ENCODE measurements around the gene FARP1. TPM values are rescaled to one million over a fixed set of nuclear protein-coding genes. Genes with fewer than 3 reads are reported as not detected.

FARP1 gene
- polyA plus RNA-seq, 1 of the 3 experiments (the other 2 are of a cell fraction), result 12.0 TPM

DNA sequence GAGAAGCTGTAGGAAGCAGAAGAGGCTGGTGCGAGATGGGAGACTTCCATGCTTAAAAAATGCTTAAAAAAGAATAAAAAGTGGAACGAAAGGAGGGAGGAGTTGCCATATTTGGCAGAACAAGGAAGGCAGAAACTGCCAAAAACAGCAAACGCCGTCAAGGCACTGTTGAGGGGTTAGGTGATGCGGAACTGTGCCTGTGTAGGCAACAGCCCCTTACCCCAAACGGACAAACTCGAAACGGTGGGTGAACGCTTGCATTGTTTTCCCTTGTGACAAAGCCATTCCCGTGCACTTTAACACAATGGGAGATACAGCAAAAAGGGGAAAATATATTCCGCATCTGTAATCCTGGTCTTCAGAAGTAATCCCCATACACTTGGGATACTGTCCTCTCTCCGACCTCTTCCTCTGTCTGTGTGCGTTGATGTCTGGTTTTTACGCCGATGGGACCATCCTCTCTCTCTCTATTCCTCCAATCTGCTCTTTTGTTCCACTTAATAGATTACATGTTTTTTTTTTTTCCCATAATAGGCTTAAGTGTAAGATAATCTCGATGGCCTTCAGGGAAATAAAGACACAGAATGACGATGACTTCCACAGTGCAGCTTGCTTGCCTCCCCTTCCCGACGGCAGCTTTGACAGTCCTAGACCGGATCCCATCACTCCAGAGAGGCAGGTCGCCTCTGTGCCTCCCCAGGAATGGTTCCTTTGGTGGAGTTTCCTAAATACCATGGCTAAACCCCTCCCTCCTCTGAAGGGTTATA, 166.9 kb downstream of the FARP1 start:
- Histone ChIP-seq H3K36me3 (replicated peaks in 1 of 2; ENCODE audit: control insufficient read depth in 1 of 2, insufficient read depth in 2 of 2, low read length in 1 of 2) (no peaks in the 10 kb centered on the region), H2AFZ (ENCODE audit: low read depth) (no peak overlapping the region), H3K4me3 (ENCODE audit: low read depth in 2 of 2, low read length in 1 of 2) (no peak overlapping the region), H3K9ac (no peak overlapping the region), H3K9me3 (no peaks in the 10 kb centered on the region), H4K20me1 (ENCODE audit: insufficient read depth) (no peaks in the 10 kb centered on the region; the same call in 1 of the 2 replicates), H3K79me2 (ENCODE audit: insufficient read depth) (no peaks in the 10 kb centered on the region), H3K27ac (ENCODE audit: low read depth in 2 of 2, low read length in 1 of 2) (no peak overlapping the region), H3K4me2 (no peak overlapping the region), H3K4me1 (ENCODE audit: control insufficient read depth in 1 of 2, insufficient read depth in 2 of 2, low read depth in 1 of 2, low read length in 1 of 2) (peaks cover 0 to 8% of the 10 kb centered on the region in 2 experiments; a peak in 2 of 4 replicates), H3K9me2 (no peaks in the 10 kb centered on the region), H3K27me3 (ENCODE audit: insufficient read depth) (no peaks in the 10 kb centered on the region), H3F3A (replicated peaks; ENCODE audit: insufficient read depth) (no peaks in the 10 kb centered on the region)
- ChIA-PET CTCF (no interaction called here), POLR2A (no interaction called here)
- no peak for DNase-seq
- WGBS (ENCODE audit: low lambda C conversion rate), result 85% methylated on average over 21 of the region's 21 CpGs
- TF ChIP-seq YY1 (IDR thresholded peaks at IDR 0.05; ENCODE audit: low read depth), result no peak
- TF ChIP-seq, protein P1, sequence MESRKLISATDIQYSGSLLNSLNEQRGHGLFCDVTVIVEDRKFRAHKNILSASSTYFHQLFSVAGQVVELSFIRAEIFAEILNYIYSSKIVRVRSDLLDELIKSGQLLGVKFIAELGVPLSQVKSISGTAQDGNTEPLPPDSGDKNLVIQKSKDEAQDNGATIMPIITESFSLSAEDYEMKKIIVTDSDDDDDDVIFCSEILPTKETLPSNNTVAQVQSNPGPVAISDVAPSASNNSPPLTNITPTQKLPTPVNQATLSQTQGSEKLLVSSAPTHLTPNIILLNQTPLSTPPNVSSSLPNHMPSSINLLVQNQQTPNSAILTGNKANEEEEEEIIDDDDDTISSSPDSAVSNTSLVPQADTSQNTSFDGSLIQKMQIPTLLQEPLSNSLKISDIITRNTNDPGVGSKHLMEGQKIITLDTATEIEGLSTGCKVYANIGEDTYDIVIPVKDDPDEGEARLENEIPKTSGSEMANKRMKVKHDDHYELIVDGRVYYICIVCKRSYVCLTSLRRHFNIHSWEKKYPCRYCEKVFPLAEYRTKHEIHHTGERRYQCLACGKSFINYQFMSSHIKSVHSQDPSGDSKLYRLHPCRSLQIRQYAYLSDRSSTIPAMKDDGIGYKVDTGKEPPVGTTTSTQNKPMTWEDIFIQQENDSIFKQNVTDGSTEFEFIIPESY (IDR thresholded peaks at IDR 0.05; ENCODE audit: borderline replicate concordance, low read depth), result no peak
- no peak for TF ChIP-seq FOSL2 (IDR thresholded peaks at IDR 0.05; ENCODE audit: borderline replicate concordance, low read depth)
- TF ChIP-seq RAD21 (IDR thresholded peaks at IDR 0.05; ENCODE audit: low read length), result no peak
- TF ChIP-seq GATA2 (CRISPR knock-in tag; IDR thresholded peaks at IDR 0.05), result no peak

DNA sequence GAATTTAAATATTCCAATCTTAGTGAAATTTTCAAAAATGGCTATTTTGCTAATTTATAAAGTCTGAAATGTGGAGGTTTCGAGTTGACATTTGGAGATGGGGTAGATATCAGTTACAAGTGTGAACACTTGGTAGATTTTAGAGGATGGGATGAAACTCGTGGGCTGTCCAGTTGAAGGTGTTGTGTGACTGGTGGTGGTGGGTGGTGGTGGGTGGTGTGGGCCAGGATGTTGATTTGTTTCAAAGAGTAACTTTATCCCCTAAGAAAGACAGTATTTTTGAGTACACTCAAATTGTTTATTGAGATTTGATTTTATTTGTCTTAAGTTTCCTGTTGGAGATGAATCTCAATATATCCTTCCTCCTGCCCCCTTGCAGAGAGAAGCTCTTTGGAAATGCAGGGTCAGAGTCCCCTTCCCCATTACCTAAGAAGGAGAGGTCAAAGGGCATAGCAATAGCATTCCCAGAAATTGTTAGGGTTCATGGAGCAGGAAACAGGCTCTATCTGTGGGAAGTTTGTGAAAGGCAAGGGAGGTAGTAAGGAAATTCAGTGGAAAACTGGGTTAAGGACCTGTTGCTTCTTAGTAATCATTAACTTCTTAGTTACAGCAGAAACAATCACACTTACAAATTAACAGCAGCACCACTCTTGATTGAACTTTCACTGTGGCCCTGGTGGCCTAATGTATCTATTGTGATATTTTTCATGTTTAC, 167.7 kb downstream of the FARP1 start:
- WGBS (ENCODE audit: low lambda C conversion rate), result 95% methylated on average over 2 of the region's 2 CpGs

More for the DNA sequence above, 167.7 kb downstream of the FARP1 start:
- TF ChIP-seq RXRA (IDR thresholded peaks at IDR 0.05; ENCODE audit: borderline replicate concordance, low read depth) (no peak), MEF2A (IDR thresholded peaks at IDR 0.05; ENCODE audit: borderline replicate concordance, low read depth) (no peak), RCOR1 (IDR thresholded peaks at IDR 0.05; ENCODE audit: low read length) (no peak), EZH2phosphoT487 (IDR thresholded peaks at IDR 0.05; ENCODE audit: borderline replicate concordance, low read depth) (no peak), CHD2 (IDR thresholded peaks at IDR 0.05; ENCODE audit: low read length, partially characterized antibody) (no peak)
- TF ChIP-seq, protein P2, sequence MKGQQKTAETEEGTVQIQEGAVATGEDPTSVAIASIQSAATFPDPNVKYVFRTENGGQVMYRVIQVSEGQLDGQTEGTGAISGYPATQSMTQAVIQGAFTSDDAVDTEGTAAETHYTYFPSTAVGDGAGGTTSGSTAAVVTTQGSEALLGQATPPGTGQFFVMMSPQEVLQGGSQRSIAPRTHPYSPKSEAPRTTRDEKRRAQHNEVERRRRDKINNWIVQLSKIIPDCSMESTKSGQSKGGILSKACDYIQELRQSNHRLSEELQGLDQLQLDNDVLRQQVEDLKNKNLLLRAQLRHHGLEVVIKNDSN (IDR thresholded peaks at IDR 0.05; ENCODE audit: borderline replicate concordance, low read depth), result no peak
- TF ChIP-seq, protein P1 (IDR thresholded peaks at IDR 0.05; ENCODE audit: borderline replicate concordance, low read depth), result no peak
- DNase-seq, result no peak
- peaks cover 0 to 8% of the 10 kb centered on the region in 2 experiments; a peak in 2 of 4 replicates for H3K4me1 ChIP-seq (ENCODE audit: control insufficient read depth in 1 of 2, insufficient read depth in 2 of 2, low read depth in 1 of 2, low read length in 1 of 2)
- no peaks in the 10 kb centered on the region for H3K27me3 ChIP-seq (ENCODE audit: insufficient read depth)
- no peak overlapping the region for H3K4me2 ChIP-seq
- ChIA-PET POLR2A (no interaction called here), CTCF (no interaction called here)
- no peaks in the 10 kb centered on the region for H3K9me3 ChIP-seq
- no peaks in the 10 kb centered on the region; the same call in 1 of the 2 replicates for H4K20me1 ChIP-seq (ENCODE audit: insufficient read depth)
- H3K36me3 ChIP-seq (replicated peaks in 1 of 2; ENCODE audit: control insufficient read depth in 1 of 2, insufficient read depth in 2 of 2, low read length in 1 of 2), result no peaks in the 10 kb centered on the region
- H3K4me3 ChIP-seq (ENCODE audit: low read depth in 2 of 2, low read length in 1 of 2), result no peak overlapping the region
- H3K9me2 ChIP-seq, result no peaks in the 10 kb centered on the region
- H3K79me2 ChIP-seq (ENCODE audit: insufficient read depth), result no peaks in the 10 kb centered on the region
- H3K9ac ChIP-seq, result no peak overlapping the region
- no peak overlapping the region for H2AFZ ChIP-seq (ENCODE audit: low read depth)
- H3K27ac ChIP-seq (ENCODE audit: low read depth in 2 of 2, low read length in 1 of 2), result no peak overlapping the region
- no peaks in the 10 kb centered on the region for H3F3A ChIP-seq (replicated peaks; ENCODE audit: insufficient read depth)
